Iris pigment epithelial cell (primary cell): ENCODE results near the gene LGALS3BP.

Source experiments
- DNase-seq: peaks from one replicate; pipeline ENCODE4 v3.0.0-alpha.2; 2011; ENCODE audit warnings: low read depth

LGALS3BP gene

GRCh38 chr17:78981010-78981888 is 1.5 kb upstream of the LGALS3BP start:
- DNase-seq, result no peak

- no peak for DNase-seq
Observed at GRCh38 chr17:78980624-78980972, 875 bp upstream of the LGALS3BP start.

- no peak for DNase-seq
Observed at GRCh38 chr17:78977997-78978973, 1.4 kb downstream of the LGALS3BP start.

DNA sequence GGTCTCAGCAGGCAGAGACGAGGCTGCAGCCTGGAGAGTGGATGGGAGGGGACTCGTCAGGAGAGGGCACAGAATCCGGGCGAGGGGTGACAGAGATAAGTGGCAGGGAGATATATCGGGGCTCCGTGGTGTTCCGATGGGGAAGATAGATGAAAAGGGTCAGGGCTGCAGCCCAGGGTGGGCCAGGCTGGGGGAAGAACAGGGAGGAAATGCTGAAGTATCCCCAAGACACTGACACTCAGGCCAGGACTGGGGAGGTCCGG is 2.1 kb downstream of the LGALS3BP start:
- DNase-seq, result no peak

DNA sequence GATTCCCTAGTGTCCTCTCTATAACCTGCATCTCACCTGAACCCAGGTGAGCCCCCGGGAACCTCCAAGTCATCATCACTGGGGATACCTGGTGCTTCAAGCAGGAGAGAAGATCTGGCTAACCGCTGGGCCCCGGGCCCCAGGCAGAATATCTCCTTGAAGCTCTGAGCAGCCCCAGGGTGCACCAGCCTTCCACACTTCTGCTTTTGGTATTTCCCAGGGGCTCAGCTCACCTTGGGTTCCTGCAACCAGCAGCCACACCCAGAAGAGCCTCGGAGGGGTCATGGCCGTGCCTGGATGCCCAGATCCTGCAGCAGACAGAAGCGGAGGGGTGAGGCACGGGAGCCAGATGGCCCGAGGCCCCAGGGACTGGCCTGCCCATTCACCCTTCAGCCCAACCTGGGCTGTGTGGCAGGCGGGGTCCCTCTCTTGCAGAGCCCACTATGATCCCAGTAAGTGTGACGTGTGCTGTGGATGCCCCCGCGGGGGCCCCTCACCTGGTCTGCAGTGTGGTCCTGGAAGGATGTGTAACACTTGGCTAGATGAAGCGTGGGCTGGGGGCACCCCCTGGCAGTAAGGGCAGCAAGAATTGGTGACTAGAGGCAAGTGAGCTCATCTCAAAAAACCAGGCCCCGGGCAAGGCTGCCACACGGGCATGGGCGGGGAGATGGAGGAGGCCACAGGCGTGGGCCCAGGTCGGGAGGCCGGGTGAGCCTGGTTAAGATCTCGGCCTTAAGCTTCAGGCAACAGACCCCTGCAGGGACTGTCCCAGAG is 2.6 kb downstream of the LGALS3BP start:
- DNase-seq, result no peak

DNA sequence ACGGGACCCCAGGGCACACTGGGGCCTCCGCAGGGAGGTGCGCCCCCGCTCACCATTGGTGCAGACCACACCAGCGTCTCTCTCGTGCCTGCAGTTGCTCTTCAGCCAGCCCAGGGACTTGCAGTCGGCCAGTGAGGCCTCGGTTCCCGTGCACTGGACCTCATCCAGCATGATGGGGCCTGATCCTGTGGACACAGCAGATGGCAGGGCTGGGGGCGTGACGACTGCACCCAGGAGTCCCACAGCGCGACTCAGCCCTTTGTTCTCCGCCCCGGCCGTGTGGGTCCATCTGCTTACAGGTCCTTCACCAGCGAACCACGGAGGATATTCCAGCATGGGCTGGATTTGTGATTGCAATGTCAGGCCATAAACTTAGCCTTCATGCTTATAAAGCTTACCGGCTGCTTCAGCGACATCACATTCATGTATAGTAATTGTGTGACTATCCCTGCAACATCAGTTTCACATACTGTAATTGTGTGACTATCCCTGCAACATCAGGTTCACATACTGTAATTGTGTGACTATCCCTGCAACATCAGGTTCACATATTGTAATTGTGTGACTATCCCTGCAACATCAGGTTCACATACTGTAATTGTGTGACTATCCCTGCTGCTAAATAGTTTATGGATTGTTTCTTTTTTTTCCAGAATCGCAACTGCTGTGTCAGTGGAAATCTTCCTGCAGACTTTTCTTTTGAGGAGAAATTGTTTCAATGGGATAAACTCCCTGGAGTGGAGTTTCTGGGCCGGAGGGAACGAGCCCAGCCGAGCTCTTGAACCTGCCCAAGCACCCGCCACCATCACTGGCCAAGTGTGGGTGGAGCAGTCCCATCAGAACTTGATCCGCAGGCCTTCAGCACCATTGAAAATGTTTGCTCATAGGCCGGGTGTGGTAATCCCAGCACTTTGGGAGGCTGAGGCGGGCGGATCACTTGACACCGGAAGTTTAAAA is 4.8 kb downstream of the LGALS3BP start:
- DNase-seq, result peak; percentile 88

DNA sequence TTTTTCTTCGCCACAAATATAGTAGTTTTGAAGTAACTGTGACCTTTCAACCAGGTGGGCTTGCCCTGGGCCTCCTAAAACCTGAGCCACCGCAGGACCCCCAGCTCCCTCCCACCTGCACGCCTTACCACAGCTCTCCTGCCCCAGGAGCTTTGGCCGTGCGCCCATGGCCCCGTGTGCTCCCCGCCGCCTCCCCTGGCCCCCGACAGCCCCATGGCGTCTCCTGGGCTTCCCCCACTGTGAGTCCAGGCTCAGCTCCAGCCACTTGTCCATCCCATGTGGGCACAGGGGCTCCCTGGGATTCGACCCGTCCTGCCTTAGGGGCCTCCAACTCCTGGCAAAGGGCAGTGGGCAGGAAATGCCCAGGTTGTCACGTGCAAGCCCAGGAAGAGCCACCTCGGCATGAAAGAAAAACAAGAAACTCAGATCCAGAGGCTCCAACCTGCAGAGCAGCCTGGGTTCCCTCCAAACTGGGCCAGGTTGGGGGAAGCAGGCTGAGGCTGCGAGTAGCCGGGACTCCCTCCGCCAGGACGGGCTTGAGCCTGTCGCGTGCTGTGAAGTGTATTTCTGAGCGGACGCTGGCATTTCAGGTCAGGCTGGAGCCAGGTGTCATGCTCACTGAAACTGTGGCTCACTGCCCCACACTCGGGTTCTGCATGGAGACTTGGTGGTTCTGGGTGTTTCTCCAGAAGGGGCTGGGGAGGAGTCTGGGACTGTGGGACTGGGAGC is 5.8 kb downstream of the LGALS3BP start:
- no peak for DNase-seq

DNA sequence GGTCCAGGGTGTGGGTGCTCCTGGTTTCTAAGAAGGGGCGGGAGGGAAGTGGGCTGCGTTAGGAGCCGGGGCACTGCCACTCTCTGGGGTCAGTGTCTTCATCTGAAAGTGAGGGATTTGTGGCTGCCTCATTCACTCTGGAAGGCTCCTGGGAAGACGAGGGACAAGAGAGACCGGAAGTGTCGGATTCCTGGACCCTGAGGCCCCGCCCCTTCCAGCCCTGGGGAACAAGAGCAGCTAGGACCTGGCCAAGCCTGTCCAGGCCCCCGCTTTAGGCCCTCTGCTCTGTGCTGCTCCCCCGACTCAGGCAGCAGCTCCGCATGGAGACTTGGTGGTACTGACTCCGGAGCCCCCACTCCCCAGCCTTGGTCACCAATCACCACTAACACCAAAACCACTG is 6.5 kb downstream of the LGALS3BP start:
- DNase-seq, result peak; percentile 35

GRCh38 chr17:78972507-78973105 is 7.1 kb downstream of the LGALS3BP start:
- no peak for DNase-seq

DNA sequence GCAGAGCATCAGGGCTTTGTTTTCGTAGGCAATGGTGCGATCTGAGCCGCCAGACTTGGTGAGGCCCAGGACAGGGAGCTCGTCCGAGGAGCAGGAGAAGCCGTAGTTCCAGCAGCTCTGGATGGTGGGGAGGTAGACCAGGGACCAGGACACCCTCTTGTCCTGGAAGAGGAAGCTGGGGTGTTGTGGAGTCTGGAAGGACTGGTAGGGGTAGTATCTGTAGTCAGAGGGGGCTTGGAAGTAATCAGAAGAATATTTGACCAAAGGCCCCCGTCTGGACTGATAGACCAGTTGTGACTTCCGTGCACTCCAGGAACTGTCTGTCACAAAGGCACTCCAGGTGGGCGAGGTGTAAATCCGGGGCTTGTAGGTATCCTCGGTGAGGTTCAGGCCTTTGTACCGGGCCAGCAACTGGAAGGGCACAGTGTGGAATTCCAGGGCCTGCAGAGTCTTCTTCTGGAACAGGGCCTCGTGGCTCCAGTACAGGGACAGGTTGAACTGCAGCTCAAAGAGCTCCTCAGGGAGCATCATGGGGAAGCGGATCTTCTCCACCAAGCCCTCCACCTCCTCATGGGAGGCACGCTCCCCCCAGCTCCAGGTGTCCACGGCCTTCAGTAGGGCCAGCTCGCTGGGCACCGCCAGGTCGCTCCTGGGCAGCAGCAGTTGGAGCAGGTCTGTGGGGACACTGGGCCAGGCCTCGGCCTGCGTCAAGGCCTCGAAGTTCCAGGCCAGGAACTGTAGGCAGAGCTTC is 7.8 kb downstream of the LGALS3BP start:
- no peak for DNase-seq

GRCh38 chr17:78970834-78971755 is 8.6 kb downstream of the LGALS3BP start:
- DNase-seq, result peak; percentile 59

- no peak for DNase-seq
Observed at GRCh38 chr17:78969865-78970264, 9.9 kb downstream of the LGALS3BP start.

- DNase-seq, result no peak
Observed at GRCh38 chr17:78967782-78968362, 11.9 kb downstream of the LGALS3BP start.

GRCh38 chr17:78966910-78967600 is 12.7 kb downstream of the LGALS3BP start:
- DNase-seq, result no peak

DNA sequence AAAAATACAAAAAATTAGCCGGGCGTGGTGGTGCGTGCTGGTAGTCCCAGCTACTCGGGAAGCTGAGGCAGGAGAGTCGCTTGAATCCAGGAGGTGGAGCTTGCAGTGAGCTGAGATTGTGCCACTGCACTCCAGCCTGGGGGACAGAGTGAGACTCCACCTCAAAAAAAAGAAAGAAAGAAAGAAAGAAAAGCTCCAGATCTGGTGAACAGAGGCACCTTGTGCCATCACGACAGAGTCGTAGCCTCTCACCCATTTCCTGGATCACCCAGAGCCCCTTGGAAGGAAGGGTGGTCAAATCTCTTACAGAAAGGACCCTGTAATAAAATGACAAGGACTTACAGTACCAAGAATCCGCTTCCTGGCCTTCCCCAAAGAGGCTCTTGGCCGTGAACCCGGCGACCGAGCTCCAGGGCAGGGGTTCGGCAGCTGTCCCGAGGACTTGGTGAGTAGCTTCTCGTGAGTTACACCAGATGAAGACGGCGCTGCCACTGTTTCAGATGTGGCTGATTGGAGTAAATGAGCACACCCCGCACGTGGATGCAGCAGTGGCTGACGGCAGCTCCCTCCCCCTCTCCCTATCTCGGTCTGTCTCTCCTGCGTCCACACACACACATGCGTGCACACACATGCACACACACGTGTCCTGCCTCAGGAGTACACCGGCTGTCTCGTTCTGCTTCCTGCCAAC is 13.5 kb downstream of the LGALS3BP start:
- DNase-seq, result no peak

- no peak for DNase-seq
Observed at GRCh38 chr17:78965491-78965924, 14.2 kb downstream of the LGALS3BP start.

DNA sequence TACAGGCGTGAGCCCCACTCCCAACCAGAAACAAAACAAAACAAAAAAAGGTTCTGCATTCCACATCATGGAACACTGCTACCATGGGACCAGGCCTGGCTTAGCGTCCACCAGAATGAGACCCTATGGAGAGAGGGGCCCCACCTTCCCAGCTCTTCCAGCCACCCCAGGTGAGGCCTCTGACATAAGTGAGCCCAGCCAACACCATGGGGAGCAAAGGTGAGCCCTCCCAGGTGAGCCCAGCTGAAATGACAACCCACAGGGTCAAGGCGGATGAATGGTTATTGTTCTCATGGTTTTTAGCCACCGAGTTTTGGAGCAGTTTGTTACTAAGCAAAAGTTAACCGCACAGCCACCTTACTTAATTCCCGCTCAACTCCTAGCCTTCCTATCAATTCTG is 16.3 kb downstream of the LGALS3BP start:
- no peak for DNase-seq
